Measurements from ENCODE around the gene DMRTC1. TPM values are rescaled to one million over a fixed set of nuclear protein-coding genes. Genes with fewer than 3 reads are reported as not detected.
"Not testable (repeated sequence)": the region's sequence is repeated elsewhere in the genome, so short reads cannot be mapped to it uniquely, and the experiment has no call there.

The DMRTC1 gene, protein sequence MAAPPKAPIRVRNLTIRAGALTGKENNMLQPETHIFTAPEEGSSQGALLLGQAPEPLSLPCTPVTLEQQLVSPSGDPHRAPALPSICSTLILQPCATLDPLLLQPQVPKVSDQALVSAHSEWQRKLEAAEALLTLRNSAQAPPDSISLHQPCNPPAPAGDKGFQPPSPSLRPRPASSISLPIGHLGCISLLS
- total RNA-seq = under 1 TPM in 1 of 4 donors, not detected in 3; 0.81 TPM

DNA sequence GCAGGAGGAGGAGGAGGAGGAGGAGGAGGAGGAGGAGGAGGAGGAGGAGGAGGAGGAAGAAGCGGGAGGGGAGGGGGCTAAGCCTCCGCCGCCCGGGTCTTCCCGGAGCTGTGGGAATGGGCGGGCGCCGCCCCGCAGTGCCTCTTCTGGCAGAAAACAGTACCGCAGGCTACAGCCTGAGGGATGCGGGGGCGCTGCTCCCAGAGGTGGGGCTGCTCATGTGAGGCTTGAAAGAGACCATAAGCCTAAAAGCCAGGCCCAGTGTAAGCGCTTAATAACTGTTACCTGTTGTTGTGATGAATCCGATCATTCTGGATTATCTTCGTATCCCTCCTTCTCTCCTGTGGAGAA is at the start of gene DMRTC1:
Gene DMRTC1 (minus strand): TSS at position 19 of the 351 bp plus-strand sequence. CDS start 68,143 bp downstream, outside the sequence.
- WGBS, 2 donors (ENCODE audit: low coverage in 1 of 2) = no CpG with 5 or more reads among the region's 15 CpGs
- not testable (repeated sequence) for H3K4me3 ChIP-seq, H3K27ac ChIP-seq, H3K9me3 ChIP-seq, H3K27me3 ChIP-seq, H3K4me1 ChIP-seq, H3K36me3 ChIP-seq
- peak; percentile 64 for ATAC-seq

DNA sequence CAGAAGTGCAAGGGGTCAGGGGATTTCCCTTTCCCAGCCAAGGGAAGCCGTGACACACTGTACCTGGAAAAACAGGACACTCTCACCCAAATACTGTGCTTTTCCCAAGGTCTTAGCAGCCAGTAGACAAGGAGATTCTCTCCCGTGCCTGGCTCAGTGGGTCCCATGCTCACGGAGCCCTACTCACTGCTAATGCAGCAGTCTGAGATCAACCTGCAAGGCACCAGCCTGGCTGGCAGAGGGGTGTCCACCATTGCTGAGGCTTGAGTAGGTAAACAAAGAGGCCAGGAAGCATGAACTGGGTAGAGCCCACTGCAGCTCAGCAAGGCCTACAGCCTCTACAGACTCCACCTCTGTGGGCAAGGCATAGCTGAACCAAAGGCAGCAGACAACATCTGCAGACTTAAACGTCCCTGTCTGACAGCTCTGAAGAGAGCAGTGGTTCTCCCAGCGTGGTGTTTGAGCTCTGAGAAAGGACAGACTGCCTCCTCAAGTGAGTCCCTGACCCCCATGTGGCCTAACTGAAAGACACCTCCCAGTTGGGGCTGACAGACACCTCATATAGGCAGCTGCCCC is 37.3 kb upstream of the DMRTC1 start:
- not testable (repeated sequence) for H3K4me3 ChIP-seq, ATAC-seq, H3K36me3 ChIP-seq, H3K27me3 ChIP-seq, H3K4me1 ChIP-seq, H3K27ac ChIP-seq, H3K9me3 ChIP-seq
- 20% methylated on average over 1 of the region's 5 CpGs; no CpG with 5 or more reads in 1 of the 2 donors for WGBS, 2 donors (ENCODE audit: low coverage in 1 of 2)

DNA sequence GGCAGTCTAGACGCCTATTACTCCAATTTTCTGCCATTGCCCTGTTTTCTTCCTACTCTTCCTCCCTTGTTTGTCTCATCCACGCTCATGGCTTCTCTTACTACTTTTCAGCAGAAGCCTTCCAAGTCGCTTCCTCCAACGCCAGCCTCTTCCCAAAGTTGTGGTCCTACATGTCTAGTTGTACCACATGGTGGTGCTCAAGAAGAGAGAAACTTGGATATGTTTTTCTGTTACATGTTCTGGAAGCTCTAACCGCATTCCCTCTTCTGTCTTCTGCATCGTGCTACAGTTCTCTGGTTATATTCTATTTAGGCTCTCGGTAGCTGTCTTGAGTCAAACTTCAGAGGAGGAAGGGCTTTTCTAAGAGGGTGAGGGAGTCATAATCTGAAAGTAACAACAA is 31.2 kb upstream of the DMRTC1 start:
- not testable (repeated sequence) for H3K9me3 ChIP-seq, H3K36me3 ChIP-seq, H3K4me3 ChIP-seq, H3K4me1 ChIP-seq, H3K27me3 ChIP-seq, H3K27ac ChIP-seq, ATAC-seq
- no CpG with 5 or more reads among the region's 7 CpGs for WGBS, 2 donors (ENCODE audit: low coverage in 1 of 2)

DNA sequence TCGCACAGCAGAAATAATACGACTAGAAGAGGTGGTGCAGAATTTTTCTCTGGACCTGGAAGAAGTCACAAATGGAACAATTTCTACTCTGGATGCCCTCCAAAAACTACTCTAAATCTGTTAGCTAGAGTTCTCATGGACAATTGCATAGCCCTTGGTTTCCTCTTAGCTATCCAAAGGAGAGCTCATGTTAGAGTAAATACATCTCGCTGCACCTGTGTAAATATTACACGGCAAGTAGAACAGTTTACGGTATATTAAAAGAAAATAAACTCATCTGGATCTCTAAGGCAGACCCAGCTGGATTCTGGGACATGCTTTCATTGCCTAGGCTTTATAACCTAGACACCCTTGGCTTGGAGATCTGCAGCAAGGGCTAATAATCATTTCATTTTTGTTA is 28.2 kb upstream of the DMRTC1 start:
- H3K27ac ChIP-seq, H3K4me3 ChIP-seq, H3K36me3 ChIP-seq, H3K4me1 ChIP-seq, ATAC-seq, H3K9me3 ChIP-seq, H3K27me3 ChIP-seq: not testable (repeated sequence)
- no CpG with 5 or more reads among the region's 5 CpGs for WGBS, 2 donors (ENCODE audit: low coverage in 1 of 2)

DNA sequence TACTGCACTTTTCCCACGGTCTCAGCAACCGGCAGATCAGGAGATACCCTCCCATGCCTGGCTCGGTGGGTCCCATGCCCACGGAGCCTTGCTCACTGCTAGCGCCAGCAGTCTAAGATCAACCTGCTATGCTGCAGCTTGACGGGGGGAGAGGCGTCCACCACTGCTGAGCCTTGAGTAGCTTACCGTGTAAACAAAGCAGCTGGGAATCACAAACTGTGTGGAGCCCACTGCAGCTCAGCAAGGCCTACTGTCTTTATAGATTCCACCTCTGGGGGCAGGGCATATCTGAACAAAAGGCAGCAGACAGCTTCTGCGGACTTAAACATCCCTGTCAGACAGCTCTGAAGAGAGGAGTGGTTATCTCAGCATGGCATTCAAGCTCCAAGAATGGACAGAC is 16.3 kb upstream of the DMRTC1 start:
- not testable (repeated sequence) for ATAC-seq, H3K9me3 ChIP-seq, H3K36me3 ChIP-seq, H3K27ac ChIP-seq, H3K27me3 ChIP-seq, H3K4me1 ChIP-seq, H3K4me3 ChIP-seq
- no CpG with 5 or more reads among the region's 9 CpGs for whole genome bisulfite sequencing, 2 donors (ENCODE audit: low coverage in 1 of 2)

DNA sequence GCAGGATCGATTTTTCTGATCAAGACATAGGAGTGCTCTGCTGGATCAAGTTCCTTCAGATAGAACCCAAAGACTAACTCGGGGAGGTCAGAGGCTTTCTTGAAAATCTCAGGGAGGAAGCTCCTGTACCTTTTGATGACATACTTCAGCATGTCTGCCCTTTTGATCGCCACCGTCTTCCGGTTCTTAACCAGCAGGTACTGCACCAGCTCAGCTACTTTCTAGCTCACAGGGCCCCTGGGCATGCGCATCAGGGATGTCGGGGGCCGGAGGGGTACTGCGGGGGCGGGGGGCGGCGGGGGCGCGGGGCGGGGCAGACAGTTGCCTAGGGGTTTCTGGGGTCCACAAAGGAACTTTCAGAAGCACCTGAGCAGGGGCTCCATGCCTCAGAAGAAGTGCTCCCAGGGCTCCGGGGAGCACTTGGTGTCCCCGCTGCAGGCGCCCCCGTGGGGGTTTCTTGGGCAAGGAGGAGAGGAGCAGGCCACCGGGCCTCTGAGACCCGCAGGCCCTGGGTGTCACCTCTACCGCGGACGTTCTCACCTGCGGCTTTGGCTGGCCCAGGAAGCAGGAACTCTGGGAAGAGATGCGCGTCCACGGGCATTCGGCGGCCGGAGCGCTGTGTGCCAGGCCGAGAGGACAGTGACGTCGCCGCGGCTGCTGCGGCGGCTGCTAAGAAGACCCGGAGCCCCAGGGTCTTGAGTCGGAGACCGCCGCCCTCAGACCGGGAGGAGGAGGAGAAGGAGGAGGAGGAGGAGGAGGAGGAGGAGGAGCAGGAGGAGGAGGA is 410 bp downstream of the DMRTC1 start:
- H3K4me1 ChIP-seq, H3K27ac ChIP-seq, H3K36me3 ChIP-seq, H3K4me3 ChIP-seq, H3K27me3 ChIP-seq, H3K9me3 ChIP-seq: not testable (repeated sequence)
- peak; percentile 19 for ATAC-seq
- WGBS, 2 donors (ENCODE audit: low coverage in 1 of 2) = no CpG with 5 or more reads among the region's 44 CpGs

DNA sequence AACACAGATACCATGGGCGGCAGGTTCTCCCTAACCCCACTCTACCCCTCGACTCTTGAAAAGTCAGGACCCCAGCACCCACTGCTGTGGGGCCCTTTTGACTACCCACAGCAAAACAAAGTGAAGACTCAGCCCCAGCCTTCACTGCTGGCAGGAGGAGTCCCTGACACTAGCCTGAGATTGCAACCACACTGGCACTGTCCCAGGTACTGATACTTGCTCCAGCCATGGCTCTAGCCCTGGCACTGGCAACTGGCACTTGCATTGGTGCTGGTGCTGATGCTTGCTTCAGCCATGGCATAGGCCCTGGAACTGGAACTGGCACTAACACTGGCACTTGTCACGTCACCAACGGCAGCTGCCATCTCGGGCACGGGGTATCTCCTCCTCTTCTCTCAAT is 1.4 kb downstream of the DMRTC1 start:
- not testable (repeated sequence) for H3K27ac ChIP-seq, H3K27me3 ChIP-seq, H3K36me3 ChIP-seq, H3K4me3 ChIP-seq, ATAC-seq, H3K4me1 ChIP-seq, H3K9me3 ChIP-seq
- WGBS, 2 donors (ENCODE audit: low coverage in 1 of 2) = no CpG with 5 or more reads among the region's 6 CpGs

DNA sequence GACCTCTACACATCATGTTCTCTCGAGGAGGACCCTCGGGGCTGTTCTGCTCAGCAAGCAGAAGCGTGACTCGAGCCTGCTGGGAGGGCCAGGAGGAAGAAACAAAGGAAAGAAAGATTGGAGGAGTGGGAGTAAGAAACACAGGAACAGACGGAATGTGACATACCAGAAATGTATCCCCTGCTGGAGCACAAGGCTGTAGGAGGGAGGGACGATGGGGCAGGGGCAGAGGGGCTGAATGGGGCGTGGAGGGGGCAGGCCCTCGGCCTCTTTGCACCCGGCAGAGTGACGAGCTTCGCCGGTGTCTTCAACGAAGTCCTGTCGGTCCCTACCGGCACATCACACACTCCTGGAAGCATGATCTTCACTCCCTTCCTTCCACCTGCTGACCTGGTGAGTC is 5.7 kb downstream of the DMRTC1 start, which contains the start of gene FAM236A:
Gene FAM236A (plus strand): TSS at position 301 of the 400 bp plus-strand sequence. CDS start 57 bp downstream, at position 358.
- H3K27ac ChIP-seq, H3K36me3 ChIP-seq, H3K4me1 ChIP-seq, H3K4me3 ChIP-seq, H3K27me3 ChIP-seq, H3K9me3 ChIP-seq, ATAC-seq: not testable (repeated sequence)
- WGBS, 2 donors (ENCODE audit: low coverage in 1 of 2) = no CpG with 5 or more reads among the region's 15 CpGs

DNA sequence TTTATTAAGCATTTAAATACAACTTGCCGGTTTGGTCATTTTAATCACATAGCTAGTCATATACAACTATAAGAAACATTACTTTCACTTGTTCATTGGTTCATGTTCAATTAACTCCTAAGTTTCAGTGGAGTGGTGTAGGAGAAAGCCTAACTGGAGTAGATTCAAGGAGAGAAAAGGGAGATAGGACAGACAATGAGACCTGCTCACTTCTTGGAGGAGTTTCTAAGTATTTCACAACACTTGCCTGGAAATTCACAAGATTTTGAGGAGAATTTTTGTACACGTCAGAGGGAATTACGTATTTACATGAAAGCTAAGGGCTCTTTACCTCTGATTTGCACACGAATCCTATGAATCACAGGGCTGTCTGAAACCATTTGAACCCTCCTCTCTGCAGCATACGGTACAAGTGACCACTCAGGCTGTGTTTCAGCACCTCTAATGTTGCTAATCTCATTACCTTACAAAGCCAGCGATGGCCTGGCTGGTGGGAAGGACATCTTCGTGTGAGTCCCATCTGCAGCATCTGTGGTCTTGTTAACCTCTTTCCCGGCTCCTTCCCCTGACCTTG is 6.7 kb downstream of the DMRTC1 start:
- H3K4me1 ChIP-seq, H3K4me3 ChIP-seq, ATAC-seq, H3K36me3 ChIP-seq, H3K27ac ChIP-seq, H3K27me3 ChIP-seq, H3K9me3 ChIP-seq: not testable (repeated sequence)
- WGBS, 2 donors (ENCODE audit: low coverage in 1 of 2) = no CpG with 5 or more reads among the region's 8 CpGs

DNA sequence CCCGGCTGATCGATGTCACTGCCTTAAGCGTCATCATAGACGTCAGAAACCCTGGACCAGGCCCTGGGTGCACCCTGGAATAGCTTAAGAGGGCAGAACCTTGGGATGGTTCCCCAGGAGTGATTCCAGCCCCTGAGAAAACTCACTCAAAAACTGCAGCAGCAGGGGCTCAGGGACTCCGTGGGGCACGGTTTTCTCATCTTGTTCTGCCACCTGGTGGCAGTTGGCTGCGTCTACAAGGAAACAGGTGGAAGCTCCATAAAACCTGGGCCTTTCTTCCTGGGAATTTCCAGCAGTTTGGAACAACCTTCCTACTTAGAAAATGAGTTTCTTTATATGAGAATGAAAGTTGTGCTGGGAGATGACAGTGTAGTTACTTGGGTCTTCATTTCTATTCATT is 7.2 kb downstream of the DMRTC1 start:
- H3K27ac ChIP-seq, H3K27me3 ChIP-seq, ATAC-seq, H3K4me3 ChIP-seq, H3K9me3 ChIP-seq, H3K4me1 ChIP-seq, H3K36me3 ChIP-seq: not testable (repeated sequence)
- no CpG with 5 or more reads among the region's 7 CpGs for WGBS, 2 donors (ENCODE audit: low coverage in 1 of 2)

DNA sequence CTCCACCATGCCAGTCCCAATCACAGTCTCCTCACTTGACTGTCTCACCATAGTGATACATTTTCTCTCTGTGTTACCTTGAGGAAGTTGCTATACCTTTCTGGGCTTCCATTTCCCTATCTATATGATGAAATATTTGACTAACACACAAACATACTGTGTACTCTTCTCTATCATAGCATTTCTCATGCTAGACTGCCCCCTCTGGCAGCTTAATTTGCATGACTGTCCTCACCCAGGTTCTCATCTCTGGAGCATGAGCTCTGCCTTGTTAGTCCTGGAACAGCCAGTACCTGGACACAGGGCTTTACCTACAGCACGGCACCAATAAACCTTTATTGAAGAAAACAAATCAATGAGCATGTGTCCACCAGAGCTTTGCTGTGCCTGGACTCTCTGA is 11.4 kb downstream of the DMRTC1 start:
- not testable (repeated sequence) for H3K36me3 ChIP-seq, H3K27me3 ChIP-seq, H3K9me3 ChIP-seq, H3K27ac ChIP-seq, H3K4me3 ChIP-seq, H3K4me1 ChIP-seq, ATAC-seq
- WGBS, 2 donors (ENCODE audit: low coverage in 1 of 2) = no CpG with 5 or more reads among the region's 1 CpG

DNA sequence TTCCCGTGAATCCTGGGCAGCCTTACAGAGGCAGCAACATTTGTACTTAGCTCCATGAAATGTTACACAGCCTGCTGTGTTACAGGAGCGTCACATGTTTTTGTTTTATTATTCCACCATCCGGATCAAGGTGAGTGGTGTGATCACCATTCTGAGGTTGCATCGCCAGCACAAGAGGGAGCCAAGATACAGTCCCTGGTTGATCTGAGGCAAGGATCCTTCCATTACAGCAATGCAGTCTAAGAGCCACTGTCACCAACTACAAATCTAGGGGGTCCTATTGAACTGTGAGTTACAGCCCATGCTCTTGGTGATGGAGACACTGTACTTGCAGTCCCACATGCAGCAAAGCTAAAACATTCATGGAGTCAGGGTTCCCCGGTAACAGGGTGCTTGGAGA is 27.5 kb downstream of the DMRTC1 start:
- not testable (repeated sequence) for H3K4me1 ChIP-seq, H3K36me3 ChIP-seq, H3K4me3 ChIP-seq, ATAC-seq, H3K27me3 ChIP-seq, H3K27ac ChIP-seq, H3K9me3 ChIP-seq
- WGBS, 2 donors (ENCODE audit: low coverage in 1 of 2) = 50% methylated on average over 1 of the region's 5 CpGs; no CpG with 5 or more reads in 1 of the 2 donors

DNA sequence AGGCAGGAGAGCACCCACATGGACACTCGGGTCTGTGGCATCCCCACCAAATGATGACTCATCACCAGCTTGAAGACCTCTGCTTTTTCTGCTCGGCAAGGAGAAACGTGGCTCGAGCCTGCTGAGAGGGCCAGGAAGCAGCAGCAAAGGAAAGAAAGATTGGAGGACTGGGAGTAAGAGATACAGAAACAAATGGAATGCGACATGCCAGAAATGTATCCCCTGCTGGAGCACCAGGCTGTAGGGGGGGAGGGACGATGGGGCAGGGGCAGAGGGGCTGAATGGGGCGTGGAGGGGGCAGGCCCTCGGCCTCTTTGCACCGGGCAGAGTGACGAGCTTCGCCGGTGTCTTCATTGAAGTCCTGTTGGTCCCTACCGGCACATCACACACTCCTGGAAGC is 31.3 kb downstream of the DMRTC1 start, which contains the start of gene FAM236C:
Gene FAM236C (plus strand): TSS at position 301 of the 400 bp plus-strand sequence. CDS start 100 bp downstream, outside the sequence.
- ATAC-seq = not testable (repeated sequence)
- no CpG with 5 or more reads among the region's 13 CpGs for WGBS, 2 donors (ENCODE audit: low coverage in 1 of 2)

More for the DNA sequence above, 31.3 kb downstream of the DMRTC1 start, which contains the start of gene FAM236C:
- not testable (repeated sequence) for H3K27ac ChIP-seq, H3K9me3 ChIP-seq, H3K27me3 ChIP-seq, H3K4me1 ChIP-seq, H3K4me3 ChIP-seq, H3K36me3 ChIP-seq

All from gastroesophageal sphincter (tissue), 4 donors.